CD4-positive, alpha-beta T cell treated with Interleukin-15 for 4 hours (primary cell): ENCODE results near the gene RHOA.
"Not testable (repeated sequence)": the region's sequence is repeated elsewhere in the genome, so short reads cannot be mapped to it uniquely, and the experiment has no call there.

Source experiments
- DNase-seq: peaks from one replicate; pipeline ENCODE4 v3.0.0-alpha.2; 2020; ENCODE audit warnings: low spot score

Gene RHOA

GRCh38 chr3:49362561-49362960 lies 49.2 kb downstream of the RHOA start:
- DNase-seq = no peak

DNA sequence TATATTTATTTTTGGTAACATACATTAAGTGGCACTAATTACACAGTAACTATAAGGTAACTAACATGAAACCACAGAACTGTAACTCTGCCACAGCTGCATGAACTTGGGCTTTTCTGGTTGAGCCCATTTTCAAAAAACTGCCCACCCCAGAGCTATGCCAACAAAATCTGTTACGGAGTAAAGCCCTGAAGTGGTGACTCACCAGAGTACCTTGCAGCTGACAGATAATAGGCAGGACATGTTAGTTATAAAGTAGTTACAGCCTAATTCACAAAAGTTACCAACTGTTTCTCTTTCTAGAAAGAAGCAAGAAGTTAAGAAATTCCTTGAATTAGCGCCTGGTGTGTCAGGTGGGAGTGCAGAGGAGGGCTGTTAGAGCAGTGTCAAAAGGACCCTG lies 52.2 kb downstream of the RHOA start:
- DNase-seq = no peak

GRCh38 chr3:49358884-49359225 lies 52.9 kb downstream of the RHOA start:
- no peak for DNase-seq

GRCh38 chr3:49358217-49358883 lies 53.4 kb downstream of the RHOA start, which contains the start of gene GPX1:
TSS of gene GPX1 (minus strand) at chr3:49358353. CDS start at chr3:49358278, 75 bp downstream.
- DNase-seq = peak; percentile 72

DNA sequence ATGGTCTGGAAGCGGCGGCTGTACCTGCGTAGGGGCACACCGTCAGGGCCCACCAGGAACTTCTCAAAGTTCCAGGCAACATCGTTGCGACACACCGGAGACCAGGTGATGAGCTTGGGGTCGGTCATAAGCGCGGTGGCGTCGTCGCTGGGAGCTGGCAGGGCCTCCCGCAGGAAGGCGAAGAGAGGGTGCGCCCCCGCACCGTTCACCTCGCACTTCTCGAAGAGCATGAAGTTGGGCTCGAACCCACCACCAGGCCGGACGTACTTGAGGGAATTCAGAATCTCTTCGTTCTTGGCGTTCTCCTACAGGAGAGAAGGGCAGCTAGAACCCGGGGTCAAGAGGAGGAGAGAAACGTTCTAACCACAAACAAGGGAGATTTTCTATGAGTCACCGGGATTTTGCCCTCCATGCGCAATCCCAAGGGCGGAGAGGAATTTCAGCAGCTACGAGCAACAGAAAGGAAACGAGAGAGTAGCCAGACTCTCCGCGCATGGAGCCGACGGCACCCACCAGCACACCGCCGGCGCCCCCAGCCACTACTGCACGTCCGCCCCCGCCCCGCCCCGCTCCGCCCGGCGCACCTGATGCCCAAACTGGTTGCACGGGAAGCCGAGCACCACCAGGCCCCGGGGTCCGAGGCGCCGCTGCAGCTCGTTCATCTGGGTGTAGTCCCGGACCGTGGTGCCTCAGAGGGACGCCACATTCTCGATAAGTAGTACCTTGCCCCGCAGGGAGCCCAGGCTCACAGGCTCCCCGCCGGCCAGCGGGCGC lies 54.1 kb downstream of the RHOA start:
- DNase-seq = not testable (repeated sequence)

DNA sequence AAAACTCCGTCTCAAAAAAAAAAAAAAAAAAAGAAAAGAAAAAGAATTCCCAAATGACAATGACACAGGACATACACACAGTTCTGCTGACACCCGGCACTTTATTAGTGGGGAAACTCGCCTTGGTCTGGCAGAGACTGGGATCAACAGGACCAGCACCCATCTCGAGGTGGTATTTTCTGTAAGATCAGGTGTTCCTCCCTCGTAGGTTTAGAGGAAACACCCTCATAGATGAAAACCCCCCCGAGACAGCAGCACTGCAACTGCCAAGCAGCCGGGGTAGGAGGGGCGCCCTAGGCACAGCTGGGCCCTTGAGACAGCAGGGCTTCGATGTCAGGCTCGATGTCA lies 54.7 kb downstream of the RHOA start:
- not testable (repeated sequence) for DNase-seq

DNA sequence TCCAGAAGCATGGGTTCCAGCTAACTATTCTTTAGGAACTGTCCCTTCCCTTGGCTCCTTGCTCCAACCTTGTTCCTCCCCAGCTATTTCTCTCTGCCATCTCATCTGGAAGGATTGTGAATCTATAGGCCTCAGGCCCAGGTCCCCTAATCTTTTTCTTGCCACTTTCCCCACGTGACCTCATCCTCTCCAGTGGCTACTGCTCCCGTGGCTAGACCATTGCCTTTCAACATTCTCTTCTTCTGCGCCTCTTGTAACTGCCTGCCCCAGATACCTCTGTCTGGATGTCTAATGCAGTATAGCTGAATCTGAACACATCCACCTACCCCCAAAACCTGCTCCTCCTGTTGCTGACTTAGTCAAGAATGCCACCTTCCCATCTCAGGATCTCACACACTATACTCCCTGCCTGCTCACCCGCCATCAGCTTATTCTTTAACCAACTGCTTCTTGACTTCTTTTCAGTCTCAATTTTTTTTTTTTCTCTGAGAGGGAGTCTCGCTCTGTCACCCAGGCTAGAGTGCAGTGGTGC lies 58.8 kb downstream of the RHOA start:
- DNase-seq = no peak

- no peak for DNase-seq
Measured at GRCh38 chr3:49352281-49352680, 59.5 kb downstream of the RHOA start.

DNA sequence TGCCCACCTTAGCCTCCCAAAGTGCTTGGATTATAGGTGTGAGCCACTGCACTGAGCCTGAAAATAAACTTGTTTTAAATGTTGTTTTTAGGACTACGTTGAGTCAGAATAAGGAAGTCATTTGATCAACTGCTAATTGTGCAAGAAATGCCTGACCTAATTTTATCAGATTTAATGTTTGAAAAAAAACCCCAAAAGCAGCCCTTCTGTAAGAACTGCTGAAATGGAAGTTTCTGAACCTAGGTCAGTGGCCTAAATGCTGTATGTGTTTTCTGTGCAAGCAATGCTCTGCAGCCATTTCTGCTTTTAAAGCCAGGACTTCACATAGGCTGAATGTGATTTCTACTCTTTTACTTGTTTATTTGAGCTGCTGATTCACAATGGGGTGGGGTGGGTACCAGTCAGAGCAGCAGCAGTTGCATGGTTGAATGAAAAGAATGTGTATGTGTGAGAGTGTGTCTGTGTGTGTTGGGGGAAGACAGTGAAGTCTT lies 60.2 kb downstream of the RHOA start:
- no peak for DNase-seq

- DNase-seq = no peak
Measured at GRCh38 chr3:49349348-49350114, 62.2 kb downstream of the RHOA start.

DNA sequence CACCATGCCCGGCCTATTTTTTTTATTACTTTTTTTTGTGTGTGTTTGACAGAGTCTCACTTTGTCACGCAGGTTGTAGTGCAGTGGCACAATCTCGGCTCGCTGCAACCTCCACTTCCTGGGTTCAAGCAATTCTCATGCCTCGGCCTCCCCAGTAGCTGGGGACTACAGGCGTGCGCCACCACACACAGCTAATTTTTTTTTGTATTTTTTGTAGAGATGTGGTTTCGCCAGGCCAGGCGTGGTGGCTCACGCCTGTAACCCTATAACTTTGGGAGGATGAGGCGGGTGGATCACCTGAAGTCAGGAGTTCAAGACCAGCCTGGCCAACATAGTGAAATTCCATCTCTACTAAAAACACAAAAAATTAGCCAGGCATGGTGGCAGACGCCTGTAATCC lies 63.4 kb downstream of the RHOA start:
- not testable (repeated sequence) for DNase-seq

- no peak for DNase-seq
Measured at GRCh38 chr3:49346797-49347251, 65.0 kb downstream of the RHOA start.

DNA sequence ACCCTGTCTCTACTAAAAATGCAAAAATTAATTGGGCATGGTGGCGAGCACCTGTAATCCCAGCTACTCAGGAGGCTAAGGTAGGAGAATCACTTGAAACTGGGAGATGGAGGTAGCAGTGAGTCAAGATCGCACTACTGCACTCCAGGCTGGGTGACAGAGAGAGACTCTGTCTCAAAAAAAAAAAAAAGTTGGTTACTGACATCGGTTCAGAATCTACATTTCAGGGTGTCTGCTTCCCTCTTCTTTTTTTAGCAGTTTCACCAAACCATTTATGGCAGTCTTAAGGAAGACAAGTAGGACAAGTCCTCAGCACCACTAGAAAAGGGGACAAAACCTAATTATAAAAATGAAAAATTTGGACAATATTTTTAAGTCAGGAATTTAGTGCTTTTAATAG lies 68.6 kb downstream of the RHOA start:
- DNase-seq = no peak

- no peak for DNase-seq
Measured at GRCh38 chr3:49341996-49342395, 69.8 kb downstream of the RHOA start.

- DNase-seq = peak; percentile 93
Measured at GRCh38 chr3:49339941-49340800, 71.6 kb downstream of the RHOA start, which contains the start of gene USP4. TSS of gene USP4 (minus strand) at chr3:49340053. CDS start at chr3:49340024, 29 bp downstream.

- peak; percentile 9 for DNase-seq
Measured at GRCh38 chr3:49339581-49339940, 72.2 kb downstream of the RHOA start.

GRCh38 chr3:49333916-49334633 lies 77.7 kb downstream of the RHOA start:
- no peak for DNase-seq

DNA sequence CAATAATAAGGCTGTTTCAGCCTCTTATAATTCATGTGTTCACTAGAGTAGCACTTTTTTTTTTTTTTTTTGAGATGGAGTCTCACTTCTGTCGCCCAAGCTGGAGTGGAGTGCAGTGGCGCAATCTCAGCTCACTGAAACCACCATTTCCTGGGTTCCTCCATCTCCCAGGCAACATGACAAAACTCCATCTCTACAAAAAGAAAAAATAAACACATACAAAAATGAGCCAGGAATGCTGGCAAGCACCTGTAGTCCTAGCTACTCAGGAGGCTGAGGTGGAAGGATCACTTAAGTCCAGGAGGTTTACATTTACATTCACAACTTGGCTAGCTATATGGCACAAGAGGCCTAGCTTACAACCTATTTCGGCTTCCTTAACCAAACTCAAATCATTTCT lies 78.7 kb downstream of the RHOA start:
- peak; percentile 18 for DNase-seq

DNA sequence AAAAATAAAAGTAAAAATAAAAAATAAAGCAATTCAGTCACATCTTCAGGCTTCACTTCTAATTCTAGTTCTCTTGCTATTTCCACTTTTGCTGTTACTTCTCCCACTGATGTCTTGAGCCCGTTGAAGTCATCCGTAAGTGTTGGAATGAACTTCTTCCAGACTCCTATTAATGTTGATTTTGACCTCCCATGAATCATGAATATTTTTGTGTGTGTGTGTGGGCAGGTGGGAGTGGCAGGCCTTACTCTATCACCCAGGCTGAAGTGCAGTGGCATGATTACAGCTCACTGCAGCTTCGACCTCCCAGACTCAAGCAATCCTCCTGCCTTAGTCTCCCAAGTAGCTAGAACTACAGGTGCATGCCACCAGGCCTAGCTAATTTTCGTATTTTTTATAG lies 82.6 kb downstream of the RHOA start:
- DNase-seq = no peak

DNA sequence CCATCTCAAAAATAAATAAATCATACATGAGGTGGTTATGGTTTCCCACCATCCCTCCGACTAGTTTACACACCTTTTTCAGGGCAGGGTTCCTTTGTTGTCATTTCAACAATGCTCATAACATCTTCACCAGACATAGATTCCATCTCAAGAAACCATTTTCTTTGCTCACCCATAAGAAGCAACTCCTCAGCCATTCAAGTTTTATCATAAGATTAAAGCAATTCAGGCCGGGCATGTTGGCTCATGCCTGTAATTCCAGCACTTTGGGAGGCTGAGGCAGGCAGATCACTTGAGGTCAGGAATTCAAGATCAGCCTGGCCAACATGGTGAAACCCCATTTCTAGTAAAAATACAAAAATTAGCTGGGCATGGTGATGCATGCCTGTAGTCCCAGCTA lies 83.4 kb downstream of the RHOA start:
- not testable (repeated sequence) for DNase-seq

DNA sequence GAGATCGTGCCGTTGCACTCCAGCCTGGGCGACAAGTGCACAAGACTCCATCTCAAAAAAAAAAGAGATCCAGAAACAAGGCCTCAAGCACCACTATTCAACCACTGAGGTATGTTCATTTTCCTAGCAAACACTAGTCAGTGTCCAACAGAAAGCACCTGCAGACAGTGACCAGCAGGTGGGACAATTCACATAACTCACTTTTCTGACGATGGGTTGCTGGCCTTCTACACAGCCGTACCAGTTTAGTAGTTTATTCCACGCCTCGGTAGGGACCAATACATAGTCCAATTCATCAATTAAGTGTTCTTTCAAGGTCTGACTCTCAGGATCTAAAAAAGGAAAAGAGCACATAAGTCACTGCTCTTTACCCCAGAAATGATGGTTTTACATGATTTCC lies 84.3 kb downstream of the RHOA start:
- DNase-seq = no peak
